ENCODE results near the gene CCDC6.

Gene CCDC6

DNA sequence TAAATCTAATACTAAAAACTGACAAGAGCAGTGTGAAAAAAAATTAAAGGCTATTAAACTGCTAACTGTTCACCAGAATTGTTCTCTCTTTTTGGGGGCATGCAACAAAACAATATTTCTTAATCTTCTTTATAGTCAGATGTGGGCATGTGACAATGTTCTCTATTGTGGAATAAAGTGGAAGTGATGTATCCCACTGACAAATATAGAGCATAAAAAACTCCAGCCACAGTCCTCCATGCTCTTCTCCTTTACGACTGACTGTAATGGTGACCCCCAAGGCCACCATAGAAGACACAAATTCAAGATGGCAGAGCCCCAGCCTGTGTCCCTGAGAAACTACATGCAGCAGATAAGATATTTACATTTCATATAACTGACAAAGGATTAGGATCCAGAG, 11.6 kb upstream of the CCDC6 start (continued):
- TF ChIP-seq ZBTB11 (tag by site-specific recombination; conservative IDR thresholded peaks at IDR 0.05; ENCODE audit: low read depth): no peak
- no peak for TF ChIP-seq ZNF366 (tag by site-specific recombination; conservative IDR thresholded peaks at IDR 0.05)
- TF ChIP-seq ZNF555 (tag by site-specific recombination; conservative IDR thresholded peaks at IDR 0.05): no peak

- Histone ChIP-seq H3K4me3 (ENCODE audit: low read depth, low read length) (no peak overlapping the region), H3K9me3 (ENCODE audit: control insufficient read depth, insufficient read depth, low read depth, low read length) (no peaks in the 10 kb centered on the region), H3K4me1 (ENCODE audit: control insufficient read depth, insufficient read depth, low read length) (no peaks in the 10 kb centered on the region), H3K27ac (ENCODE audit: extremely low read depth, low read depth, low read length) (no peak overlapping the region), H3K36me3 (ENCODE audit: control insufficient read depth in 2 of 2, insufficient read depth in 1 of 2, low read length in 2 of 2) (no peaks in the 10 kb centered on the region)
- POLR2A ChIA-PET: no interaction called here
- TF ChIP-seq ZNF121 (tag by site-specific recombination; IDR thresholded peaks at IDR 0.05) (no peak), SETDB1 (IDR thresholded peaks at IDR 0.05; ENCODE audit: insufficient read length, low read length) (peak; percentile 35), BCL6B (tag by site-specific recombination; IDR thresholded peaks at IDR 0.05) (no peak), ZNF133 (tag by site-specific recombination; IDR thresholded peaks at IDR 0.05) (peak; percentile 97)
- CTCF ChIA-PET: no interaction called here
Observed at GRCh38 chr10:59913547-59914237, 7.3 kb upstream of the CCDC6 start.

GRCh38 chr10:59910867-59911266, 4.5 kb upstream of the CCDC6 start:
- Histone ChIP-seq H3K36me3 (ENCODE audit: control insufficient read depth in 2 of 2, insufficient read depth in 1 of 2, low read length in 2 of 2) (no peaks in the 10 kb centered on the region), H3K27ac (ENCODE audit: extremely low read depth, low read depth, low read length) (no peak overlapping the region), H3K9me3 (ENCODE audit: control insufficient read depth, insufficient read depth, low read depth, low read length) (no peaks in the 10 kb centered on the region), H3K4me1 (ENCODE audit: control insufficient read depth, insufficient read depth, low read length) (peaks cover 4% of the 10 kb centered on the region; the same call in 1 of the 2 replicates), H3K4me3 (ENCODE audit: low read depth, low read length) (no peak overlapping the region)
- POLR2A ChIA-PET: no interaction called here
- no peak for TF ChIP-seq ZNF776 (tag by site-specific recombination; IDR thresholded peaks at IDR 0.05; ENCODE audit: borderline replicate concordance)
- no peak for TF ChIP-seq ZNF2 (tag by site-specific recombination; IDR thresholded peaks at IDR 0.05)
- TF ChIP-seq GLI4 (tag by site-specific recombination; IDR thresholded peaks at IDR 0.05): no peak
- TF ChIP-seq ZBTB7A (tag by site-specific recombination; IDR thresholded peaks at IDR 0.05; ENCODE audit: low read depth): no peak
- no peak for TF ChIP-seq HOXA7 (CRISPR knock-in tag; IDR thresholded peaks at IDR 0.05; ENCODE audit: borderline replicate concordance)
- TF ChIP-seq ZNF112 (tag by site-specific recombination; IDR thresholded peaks at IDR 0.05): no peak
- TF ChIP-seq OVOL3 (tag by site-specific recombination; IDR thresholded peaks at IDR 0.05): no peak
- TF ChIP-seq WT1 (tag by site-specific recombination; IDR thresholded peaks at IDR 0.05): no peak
- CTCF ChIA-PET: no interaction called here

- ChIA-PET CTCF (interaction anchor here (0.6 kb wide), 1 partner anchor 1670 kb away, joined by 3 read pairs; no protein-coding TSS in a partner anchor), POLR2A (no interaction called here)
- Histone ChIP-seq H3K4me3 (ENCODE audit: low read depth, low read length) (no peak overlapping the region), H3K36me3 (ENCODE audit: control insufficient read depth in 2 of 2, insufficient read depth in 1 of 2, low read length in 2 of 2) (no peaks in the 10 kb centered on the region), H3K9me3 (ENCODE audit: control insufficient read depth, insufficient read depth, low read depth, low read length) (no peaks in the 10 kb centered on the region), H3K4me1 (ENCODE audit: control insufficient read depth, insufficient read depth, low read length) (peaks cover 4% of the 10 kb centered on the region; the same call in 1 of the 2 replicates), H3K27ac (ENCODE audit: extremely low read depth, low read depth, low read length) (no peak overlapping the region)
- TF ChIP-seq, protein P1, sequence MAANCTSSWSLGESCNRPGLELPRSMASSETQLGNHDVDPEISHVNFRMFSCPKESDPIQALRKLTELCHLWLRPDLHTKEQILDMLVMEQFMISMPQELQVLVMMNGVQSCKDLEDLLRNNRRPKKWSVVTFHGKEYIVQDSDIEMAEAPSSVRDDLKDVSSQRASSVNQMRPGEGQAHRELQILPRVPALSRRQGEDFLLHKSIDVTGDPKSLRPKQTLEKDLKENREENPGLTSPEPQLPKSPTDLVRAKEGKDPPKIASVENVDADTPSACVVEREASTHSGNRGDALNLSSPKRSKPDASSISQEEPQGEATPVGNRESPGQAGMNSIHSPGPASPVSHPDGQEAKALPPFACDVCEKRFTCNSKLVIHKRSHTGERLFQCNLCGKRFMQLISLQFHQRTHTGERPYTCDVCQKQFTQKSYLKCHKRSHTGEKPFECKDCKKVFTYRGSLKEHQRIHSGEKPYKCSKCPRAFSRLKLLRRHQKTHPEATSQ (tag by site-specific recombination; IDR thresholded peaks at IDR 0.05): no peak
- TF ChIP-seq PRDM4 (tag by site-specific recombination; IDR thresholded peaks at IDR 0.05) (no peak), ZNF624 (tag by site-specific recombination; IDR thresholded peaks at IDR 0.05) (no peak), ZNF394 (tag by site-specific recombination; IDR thresholded peaks at IDR 0.05; ENCODE audit: borderline replicate concordance) (no peak), ZNF670 (tag by site-specific recombination; IDR thresholded peaks at IDR 0.05; ENCODE audit: low read depth) (no peak), ZFP41 (tag by site-specific recombination; IDR thresholded peaks at IDR 0.05; ENCODE audit: borderline replicate concordance) (no peak), KLF9 (tag by site-specific recombination; IDR thresholded peaks at IDR 0.05; ENCODE audit: low read depth) (no peak)
Observed at GRCh38 chr10:59909815-59910214, 3.5 kb upstream of the CCDC6 start.
